H9 (cell line): ENCODE measurements around the gene PEX10. TPM values are rescaled to one million over a fixed set of nuclear protein-coding genes. Genes with fewer than 3 reads are reported as not detected.

Experiments
- DNase-seq: peaks from one replicate; pipeline ENCODE4 v3.0.0-alpha.2; 2017
- H2AFZ ChIP-seq: one replicate; pipeline ENCODE4 v1.6.1; 2013; ENCODE audit warnings: mild to moderate bottlenecking, low read length, control low read depth, moderate library complexity
- H2AK5ac ChIP-seq: 2 replicates; pipeline ENCODE4 v1.6.1; 2013; ENCODE audit warnings: low read length, control low read depth, mixed read lengths; ENCODE audit not compliant: insufficient read length
- H2BK120ac ChIP-seq: one replicate; pipeline ENCODE4 v1.6.1; 2013; ENCODE audit warnings: low read depth, mild to moderate bottlenecking, low read length, control low read depth, inconsistent platforms; ENCODE audit not compliant: poor library complexity, severe bottlenecking
- H2BK12ac ChIP-seq: 2 replicates; pipeline ENCODE4 v1.6.1; 2013; ENCODE audit warnings: low read length, control low read depth, mixed read lengths, low read depth; ENCODE audit not compliant: insufficient read length
- H2BK15ac ChIP-seq: 2 replicates; pipeline ENCODE4 v1.6.1; 2013; ENCODE audit warnings: low read depth, low read length, control low read depth
- H2BK20ac ChIP-seq: one replicate; pipeline ENCODE4 v1.6.1; 2013; ENCODE audit warnings: low read depth, mild to moderate bottlenecking, low read length, control low read depth, inconsistent platforms; ENCODE audit not compliant: poor library complexity, severe bottlenecking
- H2BK5ac ChIP-seq: 2 replicates; pipeline ENCODE4 v1.6.1; 2013; ENCODE audit warnings: low read length, control low read depth, mixed read lengths; ENCODE audit not compliant: insufficient read length
- H3K14ac ChIP-seq: 2 replicates; pipeline ENCODE4 v1.6.1; 2013; ENCODE audit warnings: low read length, control low read depth; ENCODE audit not compliant: insufficient read depth
- H3K18ac ChIP-seq: 2 replicates; pipeline ENCODE4 v1.6.1; 2013; ENCODE audit warnings: low read depth, mild to moderate bottlenecking, mixed read lengths, low read length, control low read depth; ENCODE audit not compliant: insufficient read length
- H3K23ac ChIP-seq: 2 replicates; pipeline ENCODE4 v1.6.1; 2013; ENCODE audit warnings: low read length, control low read depth, mixed read lengths, low read depth; ENCODE audit not compliant: insufficient read length
- H3K23me2 ChIP-seq: 2 replicates; pipeline ENCODE4 v1.6.1; 2013; ENCODE audit warnings: low read depth, mild to moderate bottlenecking, mixed read lengths, low read length, control low read depth; ENCODE audit not compliant: insufficient read length, poor library complexity, severe bottlenecking
- H3K27ac ChIP-seq: 2 replicates; pipeline ENCODE4 v1.5.1; 2013; ENCODE audit warnings: low read length, control low read depth, mixed read lengths, low read depth; ENCODE audit not compliant: insufficient read length
- H3K27me3 ChIP-seq: 2 replicates; pipeline ENCODE4 v1.6.1; 2013; ENCODE audit warnings: low read length, control low read depth, inconsistent platforms; ENCODE audit not compliant: insufficient read depth
- H3K4ac ChIP-seq: 2 replicates; pipeline ENCODE4 v1.6.1; 2013; ENCODE audit warnings: low read depth, mild to moderate bottlenecking, control low read depth, inconsistent platforms, low read length, moderate library complexity
- H3K4me1 ChIP-seq: 2 replicates; pipeline ENCODE4 v1.6.1; 2013; ENCODE audit warnings: low read length, control low read depth, inconsistent platforms; ENCODE audit not compliant: insufficient read depth
- H3K4me2 ChIP-seq: 2 replicates; pipeline ENCODE4 v1.6.1; 2013; ENCODE audit warnings: low read length, control low read depth, mixed read lengths; ENCODE audit not compliant: insufficient read length, insufficient read depth
- H3K56ac ChIP-seq: 2 replicates; pipeline ENCODE4 v1.6.1; 2013; ENCODE audit warnings: low read depth, mild to moderate bottlenecking, mixed read lengths, low read length, control low read depth; ENCODE audit not compliant: insufficient read length
- H3K79me1 ChIP-seq: 2 replicates; pipeline ENCODE4 v1.6.1; 2013; ENCODE audit warnings: low read depth, mild to moderate bottlenecking, moderate library complexity, low read length, control low read depth, inconsistent platforms; ENCODE audit not compliant: insufficient read depth, poor library complexity, severe bottlenecking
- H3K79me2 ChIP-seq: 2 replicates; pipeline ENCODE4 v1.6.1; 2013; ENCODE audit warnings: low read length, control low read depth, inconsistent platforms; ENCODE audit not compliant: insufficient read depth
- H3K9ac ChIP-seq: 2 replicates; pipeline ENCODE4 v1.6.1; 2013; ENCODE audit warnings: low read length, control low read depth, mixed read lengths; ENCODE audit not compliant: insufficient read length; ENCODE audit errors: extremely low read depth
- H3K9me3 ChIP-seq: one replicate; pipeline ENCODE4 v1.6.1; 2013; ENCODE audit warnings: low read depth, low read length, inconsistent platforms; ENCODE audit not compliant: control insufficient read depth
- H3T11ph ChIP-seq: one replicate; pipeline ENCODE4 v1.6.1; 2013; ENCODE audit warnings: mild to moderate bottlenecking, low read length, control low read depth, inconsistent platforms
- H4K20me1 ChIP-seq: one replicate; pipeline ENCODE4 v1.6.1; 2013; ENCODE audit not compliant: control insufficient read depth, insufficient read length, insufficient read depth
- H4K5ac ChIP-seq: 2 replicates; pipeline ENCODE4 v1.6.1; 2013; ENCODE audit warnings: low read depth, mild to moderate bottlenecking, mixed read lengths, low read length, control low read depth; ENCODE audit not compliant: insufficient read length
- H4K8ac ChIP-seq: replicated peaks from 2 replicates; pipeline ENCODE4 v1.6.1; 2013; ENCODE audit warnings: low read length, control low read depth, mixed read lengths, low read depth; ENCODE audit not compliant: insufficient read length
- H4K91ac ChIP-seq: 2 replicates; pipeline ENCODE4 v1.6.1; 2013; ENCODE audit warnings: low read depth, mild to moderate bottlenecking, moderate library complexity, mixed read lengths, low read length, control low read depth; ENCODE audit not compliant: insufficient read length
- H3K27ac Mint-ChIP-seq, 3 experiments: 2 replicates in 2 of 3; 3 replicates in 1 of 3; pipeline ENCODE4 v1.8.0; 2020 to 2021; ENCODE audit warnings: mixed read lengths in 3 of 3, mild to moderate bottlenecking in 1 of 3, moderate library complexity in 1 of 3
- H3K27me3 Mint-ChIP-seq: 2 replicates; pipeline ENCODE4 v1.8.0; 2021; ENCODE audit warnings: low read depth, mild to moderate bottlenecking, moderate library complexity, mixed read lengths
- H3K36me3 Mint-ChIP-seq, 3 experiments: 2 replicates in 2 of 3; 3 replicates in 1 of 3; pipeline ENCODE4 v1.8.0; 2020 to 2021; ENCODE audit warnings: low read depth in 3 of 3, mixed read lengths in 3 of 3; ENCODE audit not compliant: insufficient read depth in 1 of 3
- H3K4me1 Mint-ChIP-seq, 2 experiments: 2 replicates each; pipeline ENCODE4 v1.8.0; 2020; ENCODE audit warnings: mixed read lengths in 2 of 2
- H3K4me3 Mint-ChIP-seq, 2 experiments: 2 replicates in 1 of 2; 3 replicates in 1 of 2; pipeline ENCODE4 v1.8.0; 2020 to 2021; ENCODE audit warnings: mild to moderate bottlenecking in 2 of 2, mixed read lengths in 2 of 2, moderate library complexity in 1 of 2
- H3K9me3 Mint-ChIP-seq, 2 experiments: 2 replicates in 1 of 2; 3 replicates in 1 of 2; pipeline ENCODE4 v1.8.0; 2020; ENCODE audit warnings: mild to moderate bottlenecking in 2 of 2, mixed read lengths in 2 of 2, moderate library complexity in 1 of 2
- WGBS: extraction: QIAGEN DNeasy Blood & Tissue Kit; methylation state at CpG from one replicate; pipeline ENCODE4 v1.1.7; 2013; ENCODE audit warnings: missing lambda C conversion rate, low lambda C conversion rate, mixed read lengths; ENCODE audit not compliant: insufficient read length; ENCODE audit errors: extremely low coverage; 5-methylcytosine and 5-hydroxymethylcytosine counted together
- total RNA-seq: library from RNA; stranded (reverse); gene quantifications from 2 replicates; pipeline ENCODE4 v1.2.1, GENCODE V29; 2021
- TF ChIP-seq, protein P1 (sequence below): fragments of 200-600 bp; sonication (generic); conservative IDR thresholded peaks from 3 replicates; pipeline ENCODE4 v1.8.0; 2021; ENCODE audit warnings: antibody characterized with exemption, mild to moderate bottlenecking

Gene PEX10
- total RNA-seq, 1 experiment from 2014 or later: 34.4 TPM

- Mint-ChIP-seq H3K4me1 (no peaks in the 10 kb centered on the region), H3K27me3 (no peaks in the 10 kb centered on the region), H3K36me3 (peaks cover 12 to 84% (median 80%) of the 10 kb centered on the region in 3 experiments; a peak in 6 of 7 replicates), H3K4me3 (no peak overlapping the region), H3K27ac (no peak overlapping the region), H3K9me3 (no peaks in the 10 kb centered on the region)
- Histone ChIP-seq H2AK5ac (no peak overlapping the region), H3K14ac (no peak overlapping the region), H2BK5ac (no peak overlapping the region), H4K5ac (no peak overlapping the region), H2BK15ac (no peak overlapping the region), H2BK20ac (no peak overlapping the region), H3T11ph (no peak overlapping the region), H3K27ac (no peak overlapping the region), H2BK120ac (no peak overlapping the region), H3K79me1 (no peaks in the 10 kb centered on the region), H4K8ac (no peak overlapping the region), H3K79me2 (no peaks in the 10 kb centered on the region; the same call in 1 of the 2 replicates), H3K4me2 (no peak overlapping the region), H4K20me1 (no peaks in the 10 kb centered on the region), H3K9ac (no peak overlapping the region), H2BK12ac (no peak overlapping the region), H3K4me1 (no peaks in the 10 kb centered on the region), H3K23me2 (no peaks in the 10 kb centered on the region), H3K9me3 (no peaks in the 10 kb centered on the region), H3K27me3 (no peaks in the 10 kb centered on the region), H3K4ac (no peak overlapping the region), H3K56ac (no peak overlapping the region), H4K91ac (no peak overlapping the region), H2AFZ (no peak overlapping the region), H3K23ac (no peak overlapping the region), H3K18ac (no peak overlapping the region)
- no CpG with 5 or more reads among the region's 7 CpGs for WGBS
- DNase-seq: no peak
- TF ChIP-seq, protein P1, sequence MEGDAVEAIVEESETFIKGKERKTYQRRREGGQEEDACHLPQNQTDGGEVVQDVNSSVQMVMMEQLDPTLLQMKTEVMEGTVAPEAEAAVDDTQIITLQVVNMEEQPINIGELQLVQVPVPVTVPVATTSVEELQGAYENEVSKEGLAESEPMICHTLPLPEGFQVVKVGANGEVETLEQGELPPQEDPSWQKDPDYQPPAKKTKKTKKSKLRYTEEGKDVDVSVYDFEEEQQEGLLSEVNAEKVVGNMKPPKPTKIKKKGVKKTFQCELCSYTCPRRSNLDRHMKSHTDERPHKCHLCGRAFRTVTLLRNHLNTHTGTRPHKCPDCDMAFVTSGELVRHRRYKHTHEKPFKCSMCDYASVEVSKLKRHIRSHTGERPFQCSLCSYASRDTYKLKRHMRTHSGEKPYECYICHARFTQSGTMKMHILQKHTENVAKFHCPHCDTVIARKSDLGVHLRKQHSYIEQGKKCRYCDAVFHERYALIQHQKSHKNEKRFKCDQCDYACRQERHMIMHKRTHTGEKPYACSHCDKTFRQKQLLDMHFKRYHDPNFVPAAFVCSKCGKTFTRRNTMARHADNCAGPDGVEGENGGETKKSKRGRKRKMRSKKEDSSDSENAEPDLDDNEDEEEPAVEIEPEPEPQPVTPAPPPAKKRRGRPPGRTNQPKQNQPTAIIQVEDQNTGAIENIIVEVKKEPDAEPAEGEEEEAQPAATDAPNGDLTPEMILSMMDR: no peak
Observed at GRCh38 chr1:2398871-2399270, 13.5 kb downstream of the PEX10 start.
